MM.1S (cell line): ENCODE data around the gene ARHGAP40.
"Not testable (repeated sequence)": the region's sequence is repeated elsewhere in the genome, so short reads cannot be mapped to it uniquely, and the experiment has no call there.

Experiments
- DNase-seq: peaks from one replicate; pipeline ENCODE4 v3.0.0-alpha.2; 2015
- H2AFZ ChIP-seq: fragments of 300-600 bp; sonication (generic); 2 replicates; pipeline ENCODE4 v1.6.0; 2016; ENCODE audit warnings: antibody characterized with exemption, low read length
- H3F3A ChIP-seq: fragments of 300-600 bp; sonication (generic); 2 replicates; pipeline ENCODE4 v1.6.1; 2016; ENCODE audit warnings: mild to moderate bottlenecking, antibody characterized with exemption, low read length, moderate library complexity, mixed read lengths; ENCODE audit not compliant: insufficient read depth
- H3K27ac ChIP-seq: fragments of 300-600 bp; sonication (generic); 2 replicates; pipeline ENCODE4 v1.5.1; 2016; ENCODE audit warnings: mild to moderate bottlenecking, low read length
- H3K27me3 ChIP-seq: fragments of 300-600 bp; sonication (generic); replicated peaks from 2 replicates; pipeline ENCODE4 v1.6.0; 2016; ENCODE audit warnings: low read length; ENCODE audit not compliant: insufficient read depth
- H3K36me3 ChIP-seq: fragments of 300-600 bp; sonication (generic); replicated peaks from 2 replicates; pipeline ENCODE4 v1.6.1; 2016; ENCODE audit warnings: mild to moderate bottlenecking, low read length, mixed read lengths; ENCODE audit not compliant: insufficient read depth
- H3K4me1 ChIP-seq: fragments of 300-600 bp; sonication (generic); 2 replicates; pipeline ENCODE4 v1.6.1; 2016; ENCODE audit warnings: low read length, mixed read lengths
- H3K4me2 ChIP-seq: fragments of 300-600 bp; sonication (generic); 2 replicates; pipeline ENCODE4 v1.6.0; 2016; ENCODE audit warnings: low read depth, low read length
- H3K4me3 ChIP-seq: fragments of 300-600 bp; sonication (generic); 2 replicates; pipeline ENCODE4 v1.5.1; 2016; ENCODE audit warnings: low read length, mixed read lengths
- H3K79me2 ChIP-seq: fragments of 300-600 bp; sonication (generic); 2 replicates; pipeline ENCODE4 v1.6.1; 2016; ENCODE audit warnings: mixed run types, low read length, mixed read lengths
- H3K9ac ChIP-seq: fragments of 300-600 bp; sonication (generic); 2 replicates; pipeline ENCODE4 v1.6.1; 2016; ENCODE audit warnings: low read length, mixed read lengths
- H3K9me2 ChIP-seq: fragments of 300-600 bp; sonication (generic); replicated peaks from 2 replicates; pipeline ENCODE4 v1.6.1; 2016; ENCODE audit warnings: mild to moderate bottlenecking, low read length, mixed read lengths; ENCODE audit not compliant: insufficient read depth
- H3K9me3 ChIP-seq: fragments of 300-600 bp; sonication (generic); replicated peaks from 2 replicates; pipeline ENCODE4 v1.6.1; 2016; ENCODE audit warnings: mild to moderate bottlenecking, low read length, mixed read lengths; ENCODE audit not compliant: insufficient read depth
- H4K20me1 ChIP-seq: fragments of 300-600 bp; sonication (generic); 2 replicates; pipeline ENCODE4 v1.6.1; 2016; ENCODE audit warnings: mild to moderate bottlenecking, low read length, moderate library complexity, mixed read lengths; ENCODE audit not compliant: insufficient read depth
- EZH2 ChIP-seq: fragments of 300-600 bp; sonication (generic); optimal IDR thresholded peaks from 2 replicates; pipeline ENCODE3; 2017; ENCODE audit warnings: low read depth, mild to moderate bottlenecking, antibody characterized with exemption, low read length, mixed read lengths
- EZH2phosphoT487 ChIP-seq: fragments of 300-600 bp; sonication (generic); IDR thresholded peaks from 2 replicates; pipeline ENCODE4 v1.6.1; 2018; ENCODE audit warnings: antibody characterized with exemption, low read length
- TF ChIP-seq, protein P1 (sequence below): fragments of 300-600 bp; sonication (generic); IDR thresholded peaks from 2 replicates; pipeline ENCODE4 v1.5.1; 2016; ENCODE audit warnings: antibody characterized with exemption, low read length, mixed read lengths

ARHGAP40 gene

DNA sequence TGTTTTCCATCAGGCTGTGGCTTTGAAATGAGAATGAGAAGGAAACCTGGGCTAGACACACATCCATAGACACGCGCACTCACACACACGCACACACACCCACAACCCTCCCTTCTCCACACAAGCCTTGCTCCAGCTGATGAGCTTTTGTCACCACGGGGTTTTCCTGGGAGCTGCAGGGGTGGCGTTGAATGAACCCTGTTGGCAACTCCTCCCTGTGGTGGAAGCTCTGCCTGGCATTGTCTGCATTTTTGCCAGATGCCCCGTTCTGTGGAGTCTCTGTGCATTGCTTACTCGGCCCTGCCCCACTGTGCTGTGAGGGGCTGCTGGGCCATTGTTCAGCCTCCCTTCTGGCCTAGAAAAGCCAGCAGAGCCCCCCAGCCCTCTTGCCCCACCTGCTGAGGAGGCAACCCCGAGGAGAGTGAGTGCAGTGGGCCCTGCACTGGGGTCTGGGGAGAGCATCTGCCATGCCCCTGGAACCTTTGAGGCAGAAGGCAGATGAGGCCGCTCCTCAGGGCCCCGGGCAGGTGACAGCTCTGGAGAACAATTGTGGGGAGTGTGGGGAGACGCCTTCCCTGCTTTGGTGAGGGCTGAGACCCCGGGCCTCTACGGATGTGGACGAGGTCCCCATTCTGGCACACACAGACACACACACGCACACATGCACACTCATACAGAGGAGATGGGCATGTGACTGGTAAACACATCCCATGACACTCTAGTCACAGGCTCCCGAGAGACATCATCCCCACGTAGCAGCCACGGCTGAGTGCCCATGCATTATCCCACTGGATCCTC is 10.7 kb upstream of the ARHGAP40 start:
- Histone ChIP-seq H4K20me1 (no peaks in the 10 kb centered on the region), H2AFZ (no peak overlapping the region), H3K27ac (no peak overlapping the region), H3K36me3 (no peaks in the 10 kb centered on the region), H3K9ac (no peak overlapping the region), H3K4me2 (no peak overlapping the region), H3K4me3 (no peak overlapping the region), H3K9me2 (no peaks in the 10 kb centered on the region), H3F3A (no peaks in the 10 kb centered on the region), H3K9me3 (no peaks in the 10 kb centered on the region), H3K79me2 (no peaks in the 10 kb centered on the region), H3K4me1 (no peaks in the 10 kb centered on the region), H3K27me3 (no peaks in the 10 kb centered on the region)
- no peak for DNase-seq
- TF ChIP-seq, protein P1, sequence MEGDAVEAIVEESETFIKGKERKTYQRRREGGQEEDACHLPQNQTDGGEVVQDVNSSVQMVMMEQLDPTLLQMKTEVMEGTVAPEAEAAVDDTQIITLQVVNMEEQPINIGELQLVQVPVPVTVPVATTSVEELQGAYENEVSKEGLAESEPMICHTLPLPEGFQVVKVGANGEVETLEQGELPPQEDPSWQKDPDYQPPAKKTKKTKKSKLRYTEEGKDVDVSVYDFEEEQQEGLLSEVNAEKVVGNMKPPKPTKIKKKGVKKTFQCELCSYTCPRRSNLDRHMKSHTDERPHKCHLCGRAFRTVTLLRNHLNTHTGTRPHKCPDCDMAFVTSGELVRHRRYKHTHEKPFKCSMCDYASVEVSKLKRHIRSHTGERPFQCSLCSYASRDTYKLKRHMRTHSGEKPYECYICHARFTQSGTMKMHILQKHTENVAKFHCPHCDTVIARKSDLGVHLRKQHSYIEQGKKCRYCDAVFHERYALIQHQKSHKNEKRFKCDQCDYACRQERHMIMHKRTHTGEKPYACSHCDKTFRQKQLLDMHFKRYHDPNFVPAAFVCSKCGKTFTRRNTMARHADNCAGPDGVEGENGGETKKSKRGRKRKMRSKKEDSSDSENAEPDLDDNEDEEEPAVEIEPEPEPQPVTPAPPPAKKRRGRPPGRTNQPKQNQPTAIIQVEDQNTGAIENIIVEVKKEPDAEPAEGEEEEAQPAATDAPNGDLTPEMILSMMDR = no peak
- TF ChIP-seq EZH2 (no peak), EZH2phosphoT487 (no peak)

DNA sequence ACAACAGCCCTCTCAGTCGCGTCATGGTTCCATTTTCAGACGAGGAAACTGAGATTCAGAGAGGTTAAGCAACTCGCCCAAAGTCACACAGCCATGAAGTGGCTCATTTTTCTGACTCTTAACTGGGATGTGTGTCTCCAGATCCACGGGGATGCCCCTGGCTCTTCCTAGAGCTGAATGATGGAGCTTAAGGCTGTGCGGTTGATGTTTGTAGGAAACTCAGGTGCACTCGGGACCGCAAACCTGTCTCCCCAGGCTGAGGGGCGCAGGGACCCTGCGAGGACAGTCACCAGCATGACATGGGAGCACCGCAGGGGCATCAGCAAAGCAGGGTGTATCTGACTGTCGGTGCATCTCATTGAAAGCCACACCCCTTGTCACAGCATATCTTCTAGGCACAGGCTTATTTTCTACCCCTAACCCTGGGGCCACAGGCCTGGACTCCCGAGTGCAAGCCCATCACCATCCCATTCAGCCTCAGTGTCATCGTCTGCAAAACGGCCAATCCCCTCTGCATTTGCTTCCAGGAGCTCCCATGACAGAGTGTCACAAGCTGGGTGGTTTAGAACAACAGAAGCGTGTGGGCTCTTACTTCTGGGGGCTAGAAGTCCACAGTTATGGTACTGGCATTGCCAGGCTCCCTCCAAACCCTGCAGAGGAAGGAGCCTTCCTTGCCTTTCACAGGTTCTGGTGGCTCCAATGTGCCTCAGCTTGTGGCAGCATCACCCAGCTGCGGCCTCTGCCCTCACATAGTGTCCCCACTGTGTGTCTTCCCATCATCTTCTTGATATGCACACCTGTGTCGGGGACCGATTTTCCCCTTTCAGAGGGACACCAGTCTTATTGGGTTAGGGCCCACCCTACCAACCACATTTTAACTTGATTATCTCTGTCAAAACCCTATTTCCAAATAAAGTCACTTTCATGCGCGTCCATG is 9.9 kb upstream of the ARHGAP40 start:
- no peak overlapping the region for H3K9ac ChIP-seq
- H3K9me2 ChIP-seq = no peaks in the 10 kb centered on the region
- no peak overlapping the region for H3K27ac ChIP-seq
- no peak overlapping the region for H3K4me2 ChIP-seq
- H4K20me1 ChIP-seq = no peaks in the 10 kb centered on the region
- H3K4me1 ChIP-seq = no peaks in the 10 kb centered on the region
- no peaks in the 10 kb centered on the region for H3K27me3 ChIP-seq
- H3K9me3 ChIP-seq = no peaks in the 10 kb centered on the region
- no peaks in the 10 kb centered on the region for H3K36me3 ChIP-seq
- DNase-seq = no peak
- H3K79me2 ChIP-seq = no peaks in the 10 kb centered on the region
- no peak overlapping the region for H2AFZ ChIP-seq
- H3F3A ChIP-seq = no peaks in the 10 kb centered on the region
- no peak overlapping the region for H3K4me3 ChIP-seq
- TF ChIP-seq EZH2 = no peak
- TF ChIP-seq EZH2phosphoT487 = no peak
- TF ChIP-seq, protein P1 = no peak

DNA sequence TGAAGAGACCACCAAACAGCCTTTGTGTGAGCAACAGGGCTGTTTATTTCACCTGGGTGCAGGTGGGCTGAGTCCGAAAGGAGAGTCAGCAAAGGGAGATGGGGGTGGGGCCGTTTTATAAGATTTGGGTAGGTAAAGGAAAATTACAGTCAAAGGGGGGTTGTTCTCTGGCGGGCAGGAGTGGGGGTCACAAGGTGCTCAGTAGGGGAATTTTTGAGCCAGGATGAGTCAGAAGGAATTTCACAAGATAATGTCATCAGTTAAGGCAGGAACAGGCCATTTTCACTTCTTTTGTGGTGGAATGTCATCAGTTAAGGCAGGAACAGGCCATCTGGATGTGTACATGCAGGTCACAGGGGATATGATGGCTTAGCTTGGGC is 9.2 kb upstream of the ARHGAP40 start:
- H2AFZ ChIP-seq, H3K79me2 ChIP-seq, H3K27ac ChIP-seq, H3K4me1 ChIP-seq, H3K9ac ChIP-seq, H3K4me2 ChIP-seq, H3K9me3 ChIP-seq, H3K36me3 ChIP-seq, H3K27me3 ChIP-seq, DNase-seq, H3K9me2 ChIP-seq, H3F3A ChIP-seq, H4K20me1 ChIP-seq, H3K4me3 ChIP-seq: not testable (repeated sequence)

DNA sequence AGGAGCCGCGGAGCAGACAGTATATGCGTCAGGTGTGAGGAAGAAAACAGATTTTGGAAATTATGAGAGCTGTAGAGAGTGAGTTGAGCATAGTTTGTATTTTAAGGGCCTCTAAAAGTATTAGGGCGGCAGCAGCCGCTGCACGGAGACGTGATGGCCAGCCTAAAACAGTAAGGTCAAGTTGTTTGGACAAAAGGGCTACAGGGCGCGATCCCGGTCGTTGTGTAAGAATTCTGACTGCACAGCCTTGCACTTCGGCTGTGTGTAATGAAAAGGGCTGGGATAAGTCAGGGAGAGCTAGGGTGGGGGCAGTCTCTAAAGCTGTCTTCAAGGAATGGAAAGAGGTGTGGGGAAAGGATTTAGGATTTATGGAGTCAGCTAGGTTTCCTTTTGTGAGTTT is 7.3 kb upstream of the ARHGAP40 start:
- not testable (repeated sequence) for H3K27ac ChIP-seq, H4K20me1 ChIP-seq, H3K27me3 ChIP-seq, H3F3A ChIP-seq, H3K79me2 ChIP-seq, H2AFZ ChIP-seq, H3K9ac ChIP-seq, H3K9me2 ChIP-seq, H3K36me3 ChIP-seq, H3K4me2 ChIP-seq, DNase-seq, H3K4me1 ChIP-seq, H3K4me3 ChIP-seq, H3K9me3 ChIP-seq

DNA sequence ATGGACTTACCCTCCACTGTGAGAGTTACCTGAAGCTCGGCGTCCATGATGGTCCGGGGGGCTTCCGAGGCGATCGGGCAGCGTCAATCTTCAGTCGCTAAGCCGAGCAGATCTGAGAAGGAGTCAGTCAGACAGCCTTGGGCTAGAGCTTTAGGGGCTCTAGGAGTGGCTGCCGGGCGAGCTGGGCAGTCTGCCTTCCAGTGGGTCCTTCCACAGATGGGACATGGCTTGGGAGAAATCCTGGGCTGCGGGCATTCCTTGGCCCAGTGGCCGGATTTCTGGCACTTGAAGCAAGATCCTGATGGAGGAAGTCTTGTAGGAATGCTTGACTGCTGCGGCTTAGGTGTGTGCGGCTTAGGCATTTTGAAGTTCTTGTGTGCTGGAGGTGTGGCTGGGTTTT is 5.7 kb upstream of the ARHGAP40 start:
- not testable (repeated sequence) for H3F3A ChIP-seq, H3K4me2 ChIP-seq, H3K4me1 ChIP-seq, DNase-seq, H3K27ac ChIP-seq, H3K36me3 ChIP-seq, H4K20me1 ChIP-seq, H3K9me3 ChIP-seq, H3K4me3 ChIP-seq, H3K79me2 ChIP-seq, H2AFZ ChIP-seq, H3K9me2 ChIP-seq, H3K27me3 ChIP-seq, H3K9ac ChIP-seq
